ENCODE results near the gene RNF220.

- TF ChIP-seq POLR2A (IDR thresholded peaks at IDR 0.05; ENCODE audit: low read depth, low read length) (no peak), CTCF (conservative IDR thresholded peaks at IDR 0.05; ENCODE audit: low read depth, low read length) (no peak), SMC3 (IDR thresholded peaks at IDR 0.05; ENCODE audit: low read depth, low read length) (no peak), MAFK (IDR thresholded peaks at IDR 0.05; ENCODE audit: low read depth, low read length) (no peak), RAD21 (IDR thresholded peaks at IDR 0.05; ENCODE audit: low read length) (no peak), MAZ (IDR thresholded peaks at IDR 0.05; ENCODE audit: borderline replicate concordance, low read depth, low read length) (no peak), RCOR1 (IDR thresholded peaks at IDR 0.05; ENCODE audit: insufficient replicate concordance, low read length) (no peak), FOS (IDR thresholded peaks at IDR 0.05; ENCODE audit: low read depth, low read length) (no peak), CEBPB (IDR thresholded peaks at IDR 0.05; ENCODE audit: low read depth, low read length) (no peak), RFX5 (IDR thresholded peaks at IDR 0.05; ENCODE audit: low read depth, low read length) (no peak), NFE2L2 (IDR thresholded peaks at IDR 0.05; ENCODE audit: low read depth, low read length) (no peak), BHLHE40 (IDR thresholded peaks at IDR 0.05; ENCODE audit: low read depth, low read length) (no peak)
- TF ChIP-seq, protein P1, sequence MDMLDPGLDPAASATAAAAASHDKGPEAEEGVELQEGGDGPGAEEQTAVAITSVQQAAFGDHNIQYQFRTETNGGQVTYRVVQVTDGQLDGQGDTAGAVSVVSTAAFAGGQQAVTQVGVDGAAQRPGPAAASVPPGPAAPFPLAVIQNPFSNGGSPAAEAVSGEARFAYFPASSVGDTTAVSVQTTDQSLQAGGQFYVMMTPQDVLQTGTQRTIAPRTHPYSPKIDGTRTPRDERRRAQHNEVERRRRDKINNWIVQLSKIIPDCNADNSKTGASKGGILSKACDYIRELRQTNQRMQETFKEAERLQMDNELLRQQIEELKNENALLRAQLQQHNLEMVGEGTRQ (IDR thresholded peaks at IDR 0.05; ENCODE audit: low read depth, low read length) = no peak
Measured at GRCh38 chr1:44485934-44486460, 80.9 kb downstream of the RNF220 start.
